HS-5 (cell line): Measurements from ENCODE around the gene DNER.
"Not testable (repeated sequence)": the region's sequence is repeated elsewhere in the genome, so short reads cannot be mapped to it uniquely, and the experiment has no call there.

Experiments
- DNase-seq: peaks from one replicate; pipeline ENCODE4 v3.0.0-alpha.2; 2012; ENCODE audit warnings: low read depth

Gene DNER

DNA sequence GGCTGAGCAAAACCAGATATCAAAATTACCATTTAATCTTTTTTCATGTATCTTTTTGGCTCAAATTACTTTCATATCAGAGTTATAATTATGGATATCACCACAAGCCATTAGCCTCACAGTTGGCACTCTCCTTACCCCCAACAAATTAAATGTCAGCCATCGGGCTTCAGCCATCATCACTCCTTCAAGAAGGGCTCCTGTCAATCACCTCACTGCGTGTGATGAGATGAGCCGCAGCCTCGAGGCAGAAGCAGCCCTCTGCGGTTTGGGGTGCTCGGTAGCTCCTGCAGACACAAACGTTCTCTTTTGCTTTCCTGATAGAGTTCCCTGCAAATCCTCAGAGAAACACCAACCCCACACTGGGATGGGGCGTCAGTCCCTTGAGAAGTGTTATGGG is 94.1 kb downstream of the DNER start:
- no peak for DNase-seq

- DNase-seq = no peak
Observed at GRCh38 chr2:229616433-229616832, 97.9 kb downstream of the DNER start.

GRCh38 chr2:229614021-229614420 is 100.3 kb downstream of the DNER start:
- not testable (repeated sequence) for DNase-seq

DNA sequence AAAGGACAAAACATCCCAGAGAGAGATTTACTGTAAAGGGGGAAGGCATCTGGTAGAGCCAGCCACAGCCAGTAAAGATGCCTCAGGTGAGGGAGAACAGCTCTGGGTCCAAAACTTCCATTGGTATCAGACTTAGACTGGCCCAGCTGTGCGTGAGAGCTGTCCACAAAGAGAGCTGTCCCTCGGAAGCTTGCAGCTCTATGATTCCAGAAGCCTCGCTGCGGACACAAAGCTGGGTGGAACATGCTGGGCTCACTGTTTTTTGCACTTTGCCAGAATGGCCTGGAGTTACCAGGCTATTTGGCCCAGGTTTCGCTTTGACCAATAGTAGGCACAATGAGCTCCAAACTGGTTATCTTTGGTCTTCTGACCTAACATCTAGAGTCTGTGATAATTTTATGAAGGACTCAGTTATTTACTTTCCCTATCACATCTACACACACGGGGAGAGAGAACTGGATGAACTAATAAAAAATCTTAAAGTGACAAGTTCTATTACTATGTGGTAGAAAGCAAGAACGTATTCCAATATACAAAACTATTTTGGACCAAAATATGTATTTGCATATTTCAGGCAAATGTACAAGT is 101.9 kb downstream of the DNER start:
- no peak for DNase-seq

DNA sequence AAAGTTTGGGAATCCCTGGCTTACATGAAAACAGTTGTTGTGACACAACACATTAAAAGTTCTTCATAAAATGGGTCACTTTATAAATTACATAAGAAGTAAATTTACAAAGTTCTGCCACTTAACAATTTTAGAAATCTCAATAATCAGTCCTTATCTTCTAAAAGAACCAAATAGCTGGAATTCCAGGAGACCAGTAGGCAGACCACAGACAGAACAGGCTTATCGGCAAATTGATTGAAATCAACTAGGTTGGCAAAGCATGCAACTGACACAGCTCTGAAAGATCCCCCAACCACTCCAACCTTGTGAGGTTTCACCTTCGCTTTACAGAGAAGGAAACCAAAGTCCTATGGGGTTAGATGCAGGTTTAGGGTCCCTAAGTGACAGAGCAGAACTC is 103.0 kb downstream of the DNER start:
- no peak for DNase-seq

- DNase-seq = peak; percentile 67
Observed at GRCh38 chr2:229610872-229611271, 103.5 kb downstream of the DNER start.

DNA sequence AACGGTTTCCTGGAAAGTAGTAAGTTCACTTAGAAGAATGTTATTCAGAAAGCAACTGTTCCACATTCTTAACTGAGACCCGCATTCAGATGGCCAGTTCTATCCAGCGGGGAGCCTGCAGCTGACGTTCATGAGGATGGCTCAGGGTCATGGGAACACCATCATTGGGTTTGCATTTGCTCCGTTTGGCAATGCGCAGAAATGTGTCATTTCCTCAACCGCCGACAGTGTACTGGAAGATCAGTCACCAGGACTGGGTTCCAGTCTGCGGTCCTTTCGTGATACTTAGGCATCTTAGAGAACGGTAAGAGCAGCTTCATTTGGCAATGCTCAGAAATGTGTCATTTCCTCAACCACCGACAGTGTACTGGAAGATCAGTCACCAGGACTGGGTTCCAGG is 104.0 kb downstream of the DNER start:
- peak; percentile 99 for DNase-seq

GRCh38 chr2:229601936-229602335 is 112.4 kb downstream of the DNER start:
- peak; percentile 35 for DNase-seq

DNA sequence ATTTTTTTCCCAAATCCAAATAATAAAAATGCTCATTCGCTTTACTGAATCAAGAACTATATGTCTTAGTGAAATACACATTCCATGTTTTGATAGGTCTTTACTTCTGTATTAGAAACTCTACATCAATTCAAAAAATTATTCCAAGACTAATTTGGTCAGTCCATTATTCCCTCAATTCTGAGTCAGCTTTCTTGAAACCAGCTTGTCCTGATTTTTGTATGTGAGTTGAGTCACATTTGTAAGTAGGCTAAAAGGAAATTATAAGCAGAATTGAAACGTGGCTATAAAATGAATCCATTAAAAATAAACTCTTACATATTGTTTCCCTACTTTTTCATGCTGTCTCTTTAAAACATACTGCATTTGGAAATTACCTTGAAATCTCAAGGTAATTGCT is 113.0 kb downstream of the DNER start:
- DNase-seq = peak; percentile 33

DNA sequence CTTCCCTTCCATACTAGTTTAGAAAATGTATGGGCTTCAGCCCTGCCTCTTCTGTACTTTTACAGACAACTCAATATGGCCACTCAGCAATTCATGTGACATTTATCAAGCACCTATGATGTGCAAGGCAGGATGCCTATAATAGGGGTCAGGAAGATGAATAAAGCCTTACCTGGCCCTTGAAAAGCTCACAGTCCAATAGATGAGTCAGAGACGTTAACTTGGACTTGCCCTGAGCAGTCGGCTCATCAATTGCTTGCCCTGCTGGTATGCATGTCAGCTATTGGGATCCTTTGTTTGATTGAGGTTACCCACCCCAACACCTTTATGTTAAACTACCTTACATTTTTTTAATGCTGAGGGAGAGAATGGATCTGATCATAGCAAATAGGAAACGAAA is 116.1 kb downstream of the DNER start:
- no peak for DNase-seq

GRCh38 chr2:229596796-229597195 is 117.6 kb downstream of the DNER start:
- no peak for DNase-seq

DNA sequence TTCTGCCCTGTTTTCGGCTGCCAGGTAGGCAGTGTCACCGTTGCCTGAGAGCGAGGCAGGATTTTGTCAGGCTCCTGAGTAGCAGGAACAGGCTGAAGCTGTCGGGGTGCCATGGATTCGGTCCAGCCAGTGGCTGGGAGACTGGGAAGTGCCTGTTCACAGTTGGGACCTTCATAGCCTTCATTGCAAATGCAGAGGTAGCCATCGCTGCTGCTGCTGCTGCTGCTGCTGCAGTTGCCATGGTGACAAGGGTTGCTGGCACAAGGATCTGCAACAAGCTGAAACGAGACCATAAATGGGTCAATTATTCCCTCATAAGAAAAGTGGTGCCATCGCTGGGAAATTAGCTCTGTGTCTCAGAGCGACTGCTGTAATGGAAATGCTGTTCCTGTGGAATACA is 122.7 kb downstream of the DNER start:
- no peak for DNase-seq

DNA sequence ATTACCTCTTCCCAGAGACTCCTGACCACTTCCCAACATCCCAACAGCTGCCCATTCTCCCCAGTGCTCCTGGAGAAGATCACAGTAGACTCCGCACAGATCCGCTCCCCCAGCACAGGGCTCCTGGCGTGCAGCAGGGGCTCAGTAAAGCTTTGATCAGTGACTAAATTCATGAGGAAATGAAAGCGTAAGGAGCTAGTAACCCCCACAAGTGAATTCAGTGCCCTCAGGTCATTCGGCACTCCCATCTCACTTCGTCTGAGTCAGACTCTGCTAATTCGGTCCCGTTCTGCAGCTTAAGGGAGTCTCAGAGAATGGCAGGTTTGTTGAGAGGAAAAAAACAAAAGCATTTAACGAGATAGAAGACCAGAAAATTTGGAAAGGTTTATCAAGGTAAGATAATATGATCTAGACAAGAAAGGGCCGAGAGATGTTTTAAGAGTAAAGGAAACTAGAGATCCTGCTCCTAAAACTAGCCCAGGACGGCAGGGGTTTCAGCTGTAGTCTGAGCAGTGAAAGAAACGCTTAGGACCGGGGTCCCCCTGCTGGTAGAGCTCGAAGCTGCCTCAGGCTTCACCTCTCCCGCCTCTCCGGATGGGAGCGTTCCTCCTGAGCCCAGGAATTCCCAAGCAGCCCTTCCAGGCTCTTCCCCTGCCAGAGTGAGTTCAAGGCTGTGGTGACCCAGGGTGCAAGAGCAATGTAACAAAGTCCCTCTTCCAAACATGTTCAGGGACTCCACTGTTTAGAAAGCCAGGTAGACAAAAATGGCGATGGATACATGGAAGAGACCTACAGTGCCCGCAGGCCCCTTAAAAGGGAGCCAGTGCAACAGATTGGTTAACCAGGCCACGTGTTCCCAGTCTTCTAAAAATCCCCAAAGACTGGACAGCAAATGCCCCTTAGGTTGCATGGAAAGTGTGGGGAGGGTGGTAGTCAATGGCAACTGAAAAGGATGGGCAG is 127.3 kb downstream of the DNER start:
- DNase-seq = peak; percentile 81

- DNase-seq = no peak
Observed at GRCh38 chr2:229586012-229586411, 128.3 kb downstream of the DNER start.

GRCh38 chr2:229582151-229582550 is 132.2 kb downstream of the DNER start:
- DNase-seq = no peak

DNA sequence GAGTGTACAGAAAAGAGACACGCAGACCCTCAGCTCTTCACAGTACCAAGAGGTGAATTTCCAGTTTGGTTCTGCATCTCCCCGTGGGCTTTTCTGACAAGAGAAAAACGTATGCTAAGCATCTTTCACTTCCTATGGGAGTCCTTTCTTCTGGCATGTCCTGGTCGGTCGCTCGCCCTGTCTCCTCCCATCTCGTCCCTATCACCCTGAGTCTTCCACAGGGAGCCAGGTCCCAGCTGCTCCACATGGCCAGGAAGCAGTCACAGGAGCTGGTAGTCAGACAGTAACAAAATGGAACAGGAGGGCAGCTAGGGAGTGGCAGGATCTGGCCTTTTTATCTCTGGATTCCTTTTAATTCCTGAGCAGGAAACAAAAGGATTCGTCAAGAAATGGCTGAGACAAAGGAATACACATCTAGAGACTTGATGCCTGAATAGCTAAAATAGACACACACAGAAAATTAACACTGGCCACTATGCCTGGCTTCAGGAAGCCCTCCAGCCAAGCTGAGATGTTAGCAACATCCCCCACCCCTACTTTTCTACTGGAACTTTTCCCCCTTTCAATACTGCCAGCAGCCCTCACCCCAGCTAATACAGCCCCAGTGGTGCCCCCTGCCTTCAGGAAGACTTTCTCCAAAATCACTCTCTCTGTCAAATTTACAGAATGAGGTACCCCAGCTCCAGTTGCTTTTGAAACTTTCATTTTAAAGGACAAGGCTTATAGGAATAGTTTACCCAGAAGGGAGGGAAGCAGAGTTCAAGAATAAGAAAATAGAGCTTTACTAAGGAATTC is 136.1 kb downstream of the DNER start:
- DNase-seq = no peak

DNA sequence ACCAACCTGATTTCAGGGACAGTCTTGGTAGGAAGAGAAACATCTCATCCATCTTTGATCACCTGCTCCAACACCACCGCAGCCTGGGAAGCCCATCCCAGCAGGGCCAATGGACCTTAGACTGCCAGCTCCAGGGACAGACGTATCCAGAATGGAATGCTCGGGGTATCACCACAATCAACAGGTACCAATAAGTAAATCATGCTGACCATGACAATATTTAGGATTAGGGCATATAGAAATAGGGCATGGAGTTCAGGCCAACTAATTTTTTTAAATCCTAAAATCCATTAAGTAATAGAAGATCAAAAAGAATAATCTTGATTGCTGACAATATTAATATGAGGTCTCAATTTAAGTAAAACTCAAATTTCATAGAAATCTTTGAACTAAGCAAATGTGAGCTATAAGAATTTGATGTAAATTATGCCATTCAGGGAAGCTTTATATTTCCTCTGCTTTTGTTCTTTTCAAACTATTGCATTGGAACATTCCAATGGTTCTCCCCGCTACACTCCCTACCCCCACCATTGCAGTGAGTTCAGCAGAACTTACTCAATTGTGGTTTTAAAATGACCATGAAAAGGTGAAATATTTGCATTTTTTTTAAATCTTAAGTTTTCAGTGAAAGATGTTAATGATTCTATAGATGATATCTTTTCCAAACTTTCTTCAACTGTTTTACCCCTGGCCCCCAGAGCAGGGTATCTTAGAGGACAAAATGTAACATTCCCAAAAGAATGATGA is 138.6 kb downstream of the DNER start:
- DNase-seq = no peak

DNA sequence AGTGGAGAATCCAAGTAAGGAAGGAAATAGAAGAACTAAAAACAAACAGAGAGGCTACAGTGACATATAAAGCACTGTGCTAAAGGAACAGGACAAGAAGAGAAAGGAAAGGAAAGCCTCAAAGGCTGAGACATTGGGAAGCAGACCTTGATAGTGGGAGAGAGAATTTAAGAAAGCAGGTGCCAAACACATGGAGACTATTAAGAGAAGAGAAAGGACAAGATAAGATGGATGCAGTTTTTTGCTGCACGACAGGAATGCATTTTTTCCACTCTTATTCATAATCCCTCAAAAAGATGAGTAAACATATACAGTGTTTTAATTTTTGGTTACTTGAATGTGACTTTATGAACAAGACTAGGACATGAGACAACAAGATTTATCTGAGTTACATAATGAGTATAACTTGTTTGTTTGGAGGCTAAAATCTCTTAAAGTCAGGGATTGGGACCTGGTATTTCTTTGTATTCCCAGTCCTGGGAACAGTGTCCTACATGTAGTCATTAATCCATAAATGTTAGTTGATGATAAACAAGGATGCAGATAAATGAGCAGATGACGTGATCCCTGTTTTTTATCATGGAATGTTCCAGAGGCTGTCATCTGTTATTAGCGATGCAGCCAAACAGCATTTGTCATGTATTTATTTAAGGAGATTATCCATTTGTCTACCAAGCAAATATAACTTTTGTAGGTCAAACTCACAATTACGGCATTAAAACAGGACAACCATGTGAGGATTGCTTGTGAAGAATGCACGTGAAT is 141.7 kb downstream of the DNER start:
- no peak for DNase-seq

- no peak for DNase-seq
Observed at GRCh38 chr2:229571243-229571642, 143.1 kb downstream of the DNER start.

DNA sequence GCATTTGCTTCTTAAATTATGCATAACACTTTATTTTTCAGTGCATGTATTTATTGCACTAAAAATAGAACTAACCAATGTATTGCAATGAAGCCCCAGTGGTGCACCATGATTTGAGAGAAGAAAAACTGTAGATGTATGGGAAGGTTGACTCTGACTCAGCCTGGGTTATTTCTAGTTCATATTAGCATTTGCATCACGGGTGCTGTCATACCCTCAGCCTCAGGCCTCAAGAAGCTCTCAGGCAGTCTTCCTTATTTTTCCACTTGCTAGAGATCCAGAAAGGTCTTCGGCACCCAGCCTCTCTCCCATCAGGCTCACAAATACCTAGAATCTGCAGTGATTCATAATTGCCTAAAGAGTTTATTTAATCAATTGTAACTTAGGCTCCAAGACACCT is 148.0 kb downstream of the DNER start:
- no peak for DNase-seq

GRCh38 chr2:229564300-229564907 is 150.0 kb downstream of the DNER start:
- DNase-seq = no peak
